Measurements from ENCODE around the gene GRM8. TPM values are rescaled to one million over a fixed set of nuclear protein-coding genes. Genes with fewer than 3 reads are reported as not detected.

Gene GRM8
- total and polyA plus RNA-seq, 10 of the 15 experiments (the other 5 are each of a cell fraction or from before 2014, with no cell fraction given): 0.33 to 7.1 (median 0.45) TPM; not detected in 2

- H3K36me3 ChIP-seq (ENCODE audit: control insufficient read depth in 2 of 2, insufficient read depth in 2 of 2, low read length in 1 of 2): no peaks in the 10 kb centered on the region
- RAD21 ChIA-PET (ENCODE audit: unreplicated experiment): no interaction called here
- in situ Hi-C loops (cut with MboI) (no loop called here), intact Hi-C loops (cut with micrococcal nuclease; ENCODE audit: unreplicated experiment) (no loop called here)
- no peaks in the 10 kb centered on the region for H4K20me1 ChIP-seq (ENCODE audit: control insufficient read depth, insufficient read depth)
- POLR2A ChIA-PET: no interaction called here
- CTCF ChIA-PET: no interaction called here
- FAIRE-seq: no peak
- H3K79me2 ChIP-seq (ENCODE audit: control insufficient read depth, insufficient read depth, low read length): no peaks in the 10 kb centered on the region
- BruUV-seq (replicated peaks): no TSS peak
- DNase-seq (ENCODE audit: low read depth, low spot score): no peak
- no peaks in the 10 kb centered on the region for H3K9me3 ChIP-seq (replicated peaks; ENCODE audit: control insufficient read depth, insufficient read depth, low read length)
- H3K4me2 ChIP-seq (ENCODE audit: control insufficient read depth, insufficient read depth): no peak overlapping the region
- 2% methylated on average over 2 of the region's 2 CpGs for WGBS (ENCODE audit: insufficient coverage, insufficient replicate concordance, low lambda C conversion rate, missing lambda C conversion rate)
- H3K9ac ChIP-seq (ENCODE audit: control insufficient read depth, insufficient read depth, low read length): no peak overlapping the region
- H3K27me3 ChIP-seq (replicated peaks in 1 of 2; ENCODE audit: control insufficient read depth in 2 of 2, insufficient read depth in 2 of 2, low read length in 1 of 2): no peaks in the 10 kb centered on the region
- H2AFZ ChIP-seq (ENCODE audit: control insufficient read depth, low read depth, low read length): no peak overlapping the region
- ATAC-seq: no peak
- H3K27ac ChIP-seq (ENCODE audit: control insufficient read depth, insufficient read depth): no peak overlapping the region
- TF ChIP-seq HDAC6 (IDR thresholded peaks at IDR 0.05; ENCODE audit: unreplicated experiment) (no peak), SKIL (IDR thresholded peaks at IDR 0.05; ENCODE audit: low read depth, poor library complexity, severe bottlenecking) (no peak), WRNIP1 (IDR thresholded peaks at IDR 0.05; ENCODE audit: borderline replicate concordance, low read depth, low read length) (no peak), PKNOX1 (IDR thresholded peaks at IDR 0.05) (no peak), SUZ12 (IDR thresholded peaks at IDR 0.05; ENCODE audit: unreplicated experiment) (no peak), IKZF1 (conservative IDR thresholded peaks at IDR 0.05) (no peak), POLR2AphosphoS5 (IDR thresholded peaks at IDR 0.05; ENCODE audit: low read length) (no peak)
- no peaks in the 10 kb centered on the region for H3K4me1 ChIP-seq (ENCODE audit: control insufficient read depth, insufficient read depth, low read length)
- no peak overlapping the region for H3K4me3 ChIP-seq
- SMC1A ChIA-PET (ENCODE audit: uncharacterized antibody, unreplicated experiment): no interaction called here
Observed at GRCh38 chr7:127209886-127210285, 42.9 kb downstream of the GRM8 start.

All from GM12878 (cell line).